Neural cell (in vitro differentiated cells): ENCODE data around the gene WNT5B. TPM values are rescaled to one million over a fixed set of nuclear protein-coding genes. Genes with fewer than 3 reads are reported as not detected.

Experiments
- H2AFZ ChIP-seq: fragments of 200-600, 300-800 bp; sonication (generic), shearing (Covaris generic); 2 replicates; pipeline ENCODE4 v1.6.0; 2014; ENCODE audit warnings: low read depth, mild to moderate bottlenecking, antibody characterized with exemption, low read length, moderate library complexity
- H3F3A ChIP-seq: fragments of 200-600 bp; shearing (Covaris generic); 2 replicates; pipeline ENCODE4 v1.6.1; 2016; ENCODE audit warnings: mild to moderate bottlenecking, moderate library complexity, mixed read lengths, antibody characterized with exemption, low read length; ENCODE audit not compliant: insufficient read depth, poor library complexity, severe bottlenecking
- H3K27ac ChIP-seq: fragments of 200-600, 300-800 bp; sonication (generic), shearing (Covaris generic); 2 replicates; pipeline ENCODE4 v1.5.1; 2014; ENCODE audit warnings: mild to moderate bottlenecking, low read length, moderate library complexity
- H3K27me3 ChIP-seq: fragments of 300-800, 200-600 bp; sonication (generic), shearing (Covaris generic); 2 replicates; pipeline ENCODE4 v1.6.0; 2014; ENCODE audit warnings: mild to moderate bottlenecking, low read depth, low read length, moderate library complexity; ENCODE audit not compliant: insufficient read depth
- H3K36me3 ChIP-seq: fragments of 300-800, 200-600 bp; sonication (generic), shearing (Covaris generic); 2 replicates; pipeline ENCODE4 v1.5.1; 2014; ENCODE audit warnings: mild to moderate bottlenecking, antibody characterized with exemption, low read length, moderate library complexity; ENCODE audit not compliant: insufficient read depth
- H3K4me2 ChIP-seq: fragments of 300-800, 200-600 bp; sonication (generic), shearing (Covaris generic); 2 replicates; pipeline ENCODE4 v1.6.0; 2014; ENCODE audit warnings: mild to moderate bottlenecking, low read length
- H3K4me3 ChIP-seq: fragments of 300-800, 200-600 bp; sonication (generic), shearing (Covaris generic); 2 replicates; pipeline ENCODE4 v1.5.1; 2014; ENCODE audit warnings: mild to moderate bottlenecking, low read length, moderate library complexity
- H3K79me2 ChIP-seq: fragments of 200-600 bp; shearing (Covaris generic); replicated peaks from 2 replicates; pipeline ENCODE4 v1.6.0; 2014; ENCODE audit warnings: mild to moderate bottlenecking, low read length, moderate library complexity; ENCODE audit not compliant: insufficient read depth
- H3K9ac ChIP-seq: fragments of 300-800, 200-600 bp; sonication (generic), shearing (Covaris generic); 2 replicates; pipeline ENCODE4 v1.6.1; 2016; ENCODE audit warnings: mild to moderate bottlenecking, low read length, mixed read lengths
- H3K9me2 ChIP-seq: fragments of 200-600 bp; shearing (Covaris generic); 2 replicates; pipeline ENCODE4 v1.6.1; 2016; ENCODE audit warnings: mild to moderate bottlenecking, low read length, mixed read lengths; ENCODE audit not compliant: insufficient read depth
- H3K9me3 ChIP-seq: fragments of 200-600, 300-800 bp; sonication (generic), shearing (Covaris generic); 2 replicates; pipeline ENCODE4 v1.6.1; 2016; ENCODE audit warnings: mild to moderate bottlenecking, mixed run types, low read length, moderate library complexity, mixed read lengths
- H4K20me1 ChIP-seq: fragments of 200-600 bp; shearing (Covaris generic); 2 replicates; pipeline ENCODE4 v1.6.1; 2016; ENCODE audit warnings: mild to moderate bottlenecking, mixed run types; ENCODE audit not compliant: insufficient read depth
- EP300 ChIP-seq: fragments of 450-650 bp; conservative IDR thresholded peaks from 2 replicates; pipeline ENCODE4 v1.6.1; 2014; ENCODE audit warnings: antibody characterized with exemption, mild to moderate bottlenecking, moderate library complexity; ENCODE audit not compliant: poor library complexity, severe bottlenecking
- EZH2 ChIP-seq: fragments of 200-600, 300-800 bp; shearing (Covaris generic), sonication (generic); IDR thresholded peaks from 2 replicates; pipeline ENCODE4 v1.6.1; 2014; ENCODE audit warnings: antibody characterized with exemption, low read length, borderline replicate concordance, mild to moderate bottlenecking; ENCODE audit not compliant: insufficient read depth, poor library complexity, severe bottlenecking
- MXI1 ChIP-seq: fragments of 450-650 bp; conservative IDR thresholded peaks from 2 replicates; pipeline ENCODE4 v1.6.1; 2014; ENCODE audit warnings: antibody characterized with exemption, mild to moderate bottlenecking; ENCODE audit not compliant: poor library complexity, severe bottlenecking
- POLR2AphosphoS5 ChIP-seq: IDR thresholded peaks from 2 replicates; pipeline ENCODE4 v1.6.1; 2012
- RAD21 ChIP-seq: fragments of 450-650 bp; conservative IDR thresholded peaks from 2 replicates; pipeline ENCODE4 v1.6.1; 2014; ENCODE audit warnings: antibody characterized with exemption, mild to moderate bottlenecking, moderate library complexity
- SMC3 ChIP-seq: fragments of 450-650 bp; conservative IDR thresholded peaks from 2 replicates; pipeline ENCODE4 v1.6.1; 2014; ENCODE audit warnings: antibody characterized with exemption, mild to moderate bottlenecking, moderate library complexity; ENCODE audit not compliant: poor library complexity
- TAF1 ChIP-seq: IDR thresholded peaks from 2 replicates; pipeline ENCODE4 v1.6.1; 2012; ENCODE audit warnings: low read depth
- polyA plus RNA-seq: library from polyadenylated mRNA; depleted of rRNA; stranded (reverse); fragments of >200 nt; gene quantifications from 2 replicates; pipeline ENCODE4 v1.2.3, GENCODE V29; 2014
- TF ChIP-seq, protein P1 (sequence below): fragments of 450-650 bp; IDR thresholded peaks from 2 replicates; pipeline ENCODE4 v1.5.1; 2014; ENCODE audit warnings: antibody characterized with exemption, mild to moderate bottlenecking, moderate library complexity; ENCODE audit not compliant: poor library complexity, severe bottlenecking
- TF ChIP-seq, protein P2 (sequence below): IDR thresholded peaks from 2 replicates; pipeline ENCODE4 v1.6.1; 2012; ENCODE audit warnings: borderline replicate concordance

Gene WNT5B
- polyA plus RNA-seq, 1 donor from 2014 or later: 17.0 TPM

DNA sequence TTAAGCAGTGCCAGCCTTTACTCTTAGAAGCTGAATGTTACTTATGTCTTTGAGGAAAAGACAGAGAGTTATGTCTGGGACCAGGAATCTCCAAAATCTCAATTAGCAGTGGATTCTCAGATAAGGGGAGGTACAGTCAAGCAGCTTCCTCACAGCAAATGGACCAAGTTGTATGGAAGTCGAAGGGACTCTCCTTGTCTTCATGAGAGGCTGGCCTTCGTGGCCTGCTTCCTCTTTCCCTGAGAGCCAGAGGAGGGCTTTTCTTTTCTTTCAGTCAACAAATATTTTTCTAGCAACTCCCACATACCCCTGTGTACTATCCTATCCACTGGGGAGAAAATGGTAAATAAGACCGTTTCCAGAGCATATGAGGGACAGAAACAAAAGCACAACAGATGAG lies 6.6 kb upstream of the WNT5B start:
- H3K79me2 ChIP-seq: peaks cover 11% of the 10 kb centered on the region
- H2AFZ ChIP-seq: no peak overlapping the region
- no peaks in the 10 kb centered on the region for H3K36me3 ChIP-seq
- H3F3A ChIP-seq: no peaks in the 10 kb centered on the region
- H3K27ac ChIP-seq: no peak overlapping the region
- no peak overlapping the region for H3K4me3 ChIP-seq
- no peaks in the 10 kb centered on the region for H3K27me3 ChIP-seq
- TF ChIP-seq, protein P1, sequence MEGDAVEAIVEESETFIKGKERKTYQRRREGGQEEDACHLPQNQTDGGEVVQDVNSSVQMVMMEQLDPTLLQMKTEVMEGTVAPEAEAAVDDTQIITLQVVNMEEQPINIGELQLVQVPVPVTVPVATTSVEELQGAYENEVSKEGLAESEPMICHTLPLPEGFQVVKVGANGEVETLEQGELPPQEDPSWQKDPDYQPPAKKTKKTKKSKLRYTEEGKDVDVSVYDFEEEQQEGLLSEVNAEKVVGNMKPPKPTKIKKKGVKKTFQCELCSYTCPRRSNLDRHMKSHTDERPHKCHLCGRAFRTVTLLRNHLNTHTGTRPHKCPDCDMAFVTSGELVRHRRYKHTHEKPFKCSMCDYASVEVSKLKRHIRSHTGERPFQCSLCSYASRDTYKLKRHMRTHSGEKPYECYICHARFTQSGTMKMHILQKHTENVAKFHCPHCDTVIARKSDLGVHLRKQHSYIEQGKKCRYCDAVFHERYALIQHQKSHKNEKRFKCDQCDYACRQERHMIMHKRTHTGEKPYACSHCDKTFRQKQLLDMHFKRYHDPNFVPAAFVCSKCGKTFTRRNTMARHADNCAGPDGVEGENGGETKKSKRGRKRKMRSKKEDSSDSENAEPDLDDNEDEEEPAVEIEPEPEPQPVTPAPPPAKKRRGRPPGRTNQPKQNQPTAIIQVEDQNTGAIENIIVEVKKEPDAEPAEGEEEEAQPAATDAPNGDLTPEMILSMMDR: no peak
- TF ChIP-seq EP300 (no peak), POLR2AphosphoS5 (no peak), EZH2 (no peak), RAD21 (no peak), MXI1 (no peak), TAF1 (no peak), SMC3 (no peak)
- TF ChIP-seq, protein P2, sequence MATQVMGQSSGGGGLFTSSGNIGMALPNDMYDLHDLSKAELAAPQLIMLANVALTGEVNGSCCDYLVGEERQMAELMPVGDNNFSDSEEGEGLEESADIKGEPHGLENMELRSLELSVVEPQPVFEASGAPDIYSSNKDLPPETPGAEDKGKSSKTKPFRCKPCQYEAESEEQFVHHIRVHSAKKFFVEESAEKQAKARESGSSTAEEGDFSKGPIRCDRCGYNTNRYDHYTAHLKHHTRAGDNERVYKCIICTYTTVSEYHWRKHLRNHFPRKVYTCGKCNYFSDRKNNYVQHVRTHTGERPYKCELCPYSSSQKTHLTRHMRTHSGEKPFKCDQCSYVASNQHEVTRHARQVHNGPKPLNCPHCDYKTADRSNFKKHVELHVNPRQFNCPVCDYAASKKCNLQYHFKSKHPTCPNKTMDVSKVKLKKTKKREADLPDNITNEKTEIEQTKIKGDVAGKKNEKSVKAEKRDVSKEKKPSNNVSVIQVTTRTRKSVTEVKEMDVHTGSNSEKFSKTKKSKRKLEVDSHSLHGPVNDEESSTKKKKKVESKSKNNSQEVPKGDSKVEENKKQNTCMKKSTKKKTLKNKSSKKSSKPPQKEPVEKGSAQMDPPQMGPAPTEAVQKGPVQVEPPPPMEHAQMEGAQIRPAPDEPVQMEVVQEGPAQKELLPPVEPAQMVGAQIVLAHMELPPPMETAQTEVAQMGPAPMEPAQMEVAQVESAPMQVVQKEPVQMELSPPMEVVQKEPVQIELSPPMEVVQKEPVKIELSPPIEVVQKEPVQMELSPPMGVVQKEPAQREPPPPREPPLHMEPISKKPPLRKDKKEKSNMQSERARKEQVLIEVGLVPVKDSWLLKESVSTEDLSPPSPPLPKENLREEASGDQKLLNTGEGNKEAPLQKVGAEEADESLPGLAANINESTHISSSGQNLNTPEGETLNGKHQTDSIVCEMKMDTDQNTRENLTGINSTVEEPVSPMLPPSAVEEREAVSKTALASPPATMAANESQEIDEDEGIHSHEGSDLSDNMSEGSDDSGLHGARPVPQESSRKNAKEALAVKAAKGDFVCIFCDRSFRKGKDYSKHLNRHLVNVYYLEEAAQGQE: no peak
- H4K20me1 ChIP-seq: no peaks in the 10 kb centered on the region
- no peaks in the 10 kb centered on the region for H3K9me3 ChIP-seq
- no peaks in the 10 kb centered on the region for H3K9me2 ChIP-seq
- H3K4me2 ChIP-seq: no peak overlapping the region
- no peak overlapping the region for H3K9ac ChIP-seq

DNA sequence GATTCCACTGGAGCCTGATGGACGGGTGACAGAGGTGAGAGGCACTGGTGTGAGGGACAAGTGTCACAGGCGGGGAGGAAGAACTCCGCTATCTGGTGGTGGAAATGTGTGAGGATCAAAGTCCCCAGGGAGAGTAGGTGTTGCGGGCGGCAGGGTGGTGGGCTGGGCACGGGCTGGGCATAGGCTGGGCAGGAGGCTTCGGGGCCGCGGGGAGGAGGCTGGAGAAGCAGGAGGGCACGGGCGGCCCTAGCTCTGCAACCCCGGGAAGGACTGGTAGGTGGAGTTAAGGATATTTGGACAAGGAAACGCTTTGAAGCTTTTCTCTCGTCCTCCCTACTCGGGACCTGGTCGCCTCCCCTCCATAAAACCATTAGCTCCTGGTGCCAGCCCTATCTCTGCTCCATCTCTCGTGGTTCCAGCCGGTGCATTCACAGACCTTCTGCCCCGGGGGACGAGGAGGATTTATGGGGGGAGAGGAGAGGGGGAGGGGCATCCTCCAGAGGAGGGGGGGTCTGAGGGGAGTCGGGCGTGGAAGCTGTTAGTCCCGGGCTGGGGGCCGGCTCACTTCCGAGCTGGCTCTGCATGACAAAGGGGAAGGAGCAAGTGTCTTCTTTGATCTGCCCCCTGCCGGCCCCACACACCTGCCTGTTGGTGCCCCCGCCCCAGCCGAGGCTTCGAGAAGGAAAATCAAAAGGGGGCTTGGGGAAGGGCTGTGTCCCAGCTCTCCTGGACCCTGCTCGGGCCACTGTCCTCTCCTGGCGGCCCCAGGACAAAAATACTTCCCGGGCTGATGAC lies 504 bp downstream of the WNT5B start:
- Histone ChIP-seq H3K27me3 (no peaks in the 10 kb centered on the region), H3K79me2 (no peaks in the 10 kb centered on the region), H3K9me2 (no peaks in the 10 kb centered on the region), H3K4me3 (peak overlapping the region; percentile 51), H4K20me1 (no peaks in the 10 kb centered on the region), H3K4me2 (no peak overlapping the region), H3K36me3 (no peaks in the 10 kb centered on the region), H3F3A (no peaks in the 10 kb centered on the region), H3K27ac (no peak overlapping the region), H2AFZ (no peak overlapping the region), H3K9ac (peak overlapping the region; percentile 36), H3K9me3 (no peaks in the 10 kb centered on the region)
- TF ChIP-seq, protein P2: no peak
- TF ChIP-seq TAF1 (no peak), POLR2AphosphoS5 (no peak), EP300 (no peak), MXI1 (no peak), RAD21 (no peak), EZH2 (no peak), SMC3 (no peak)
- TF ChIP-seq, protein P1: no peak
